Mononuclear cell (primary cell): ENCODE measurements around the gene AGMO. TPM values are rescaled to one million over a fixed set of nuclear protein-coding genes. Genes with fewer than 3 reads are reported as not detected.

ENCODE experiments used
- H3K27me3 ChIP-seq: 2 replicates; pipeline ENCODE4 v1.6.0; 2011; ENCODE audit warnings: low read length, control low read depth; ENCODE audit not compliant: insufficient read depth
- H3K4me1 ChIP-seq: 2 replicates; pipeline ENCODE4 v1.5.1; 2011; ENCODE audit warnings: mild to moderate bottlenecking, low read length, control low read depth; ENCODE audit not compliant: insufficient read depth
- H3K4me3 ChIP-seq: 2 replicates; pipeline ENCODE4 v1.5.1; 2011; ENCODE audit warnings: mild to moderate bottlenecking, low read length, moderate library complexity
- H3K9me3 ChIP-seq: 2 replicates; pipeline ENCODE4 v1.5.1; 2011; ENCODE audit warnings: low read depth, mild to moderate bottlenecking, control low read depth, low read length
- total RNA-seq: library from RNA; depleted of rRNA; stranded (reverse); fragments of >200 nt; gene quantifications from one replicate; pipeline ENCODE4 v1.2.3, GENCODE V29; 2012

Gene AGMO
- total RNA-seq, 1 donor: not detected

- Histone ChIP-seq H3K4me3 (no peak overlapping the region), H3K4me1 (no peaks in the 10 kb centered on the region), H3K27me3 (no peaks in the 10 kb centered on the region), H3K9me3 (peaks cover 4% of the 10 kb centered on the region)
These were observed 165.3 kb downstream of the AGMO start for GRCh38 chr7:15396210-15397158.

- Histone ChIP-seq H3K27me3 (no peaks in the 10 kb centered on the region), H3K4me3 (no peak overlapping the region)
These were observed 172.7 kb downstream of the AGMO start for GRCh38 chr7:15389073-15389472.

GRCh38 chr7:15378494-15379145 lies 183.2 kb downstream of the AGMO start:
- no peaks in the 10 kb centered on the region for H3K9me3 ChIP-seq
- H3K4me1 ChIP-seq: no peaks in the 10 kb centered on the region

More at GRCh38 chr7:15389073-15389472, 172.7 kb downstream of the AGMO start:
- Histone ChIP-seq H3K9me3 (peaks cover under 1% of the 10 kb centered on the region), H3K4me1 (no peaks in the 10 kb centered on the region)

GRCh38 chr7:15376600-15376999 lies 185.2 kb downstream of the AGMO start:
- Histone ChIP-seq H3K27me3 (no peaks in the 10 kb centered on the region), H3K4me3 (no peak overlapping the region), H3K9me3 (no peaks in the 10 kb centered on the region), H3K4me1 (no peaks in the 10 kb centered on the region)

More at GRCh38 chr7:15378494-15379145, 183.2 kb downstream of the AGMO start:
- Histone ChIP-seq H3K4me3 (no peak overlapping the region), H3K27me3 (no peaks in the 10 kb centered on the region)

- H3K27me3 ChIP-seq: no peaks in the 10 kb centered on the region
- no peak overlapping the region for H3K4me3 ChIP-seq
- H3K4me1 ChIP-seq: no peaks in the 10 kb centered on the region
- H3K9me3 ChIP-seq: no peaks in the 10 kb centered on the region
These were observed 191.4 kb downstream of the AGMO start for GRCh38 chr7:15370441-15370840.

GRCh38 chr7:15368653-15369052 lies 193.2 kb downstream of the AGMO start:
- H3K27me3 ChIP-seq: no peaks in the 10 kb centered on the region
- H3K4me1 ChIP-seq: no peaks in the 10 kb centered on the region
- no peaks in the 10 kb centered on the region for H3K9me3 ChIP-seq
- H3K4me3 ChIP-seq: no peak overlapping the region

GRCh38 chr7:15367897-15368296 lies 193.9 kb downstream of the AGMO start:
- no peaks in the 10 kb centered on the region for H3K4me1 ChIP-seq
- H3K4me3 ChIP-seq: no peak overlapping the region
- H3K9me3 ChIP-seq: no peaks in the 10 kb centered on the region
- H3K27me3 ChIP-seq: no peaks in the 10 kb centered on the region

- H3K27me3 ChIP-seq: no peaks in the 10 kb centered on the region
These were observed 203.7 kb downstream of the AGMO start for GRCh38 chr7:15358112-15358511.

GRCh38 chr7:15352421-15353206 lies 209.2 kb downstream of the AGMO start:
- H3K9me3 ChIP-seq: no peaks in the 10 kb centered on the region

More at GRCh38 chr7:15358112-15358511, 203.7 kb downstream of the AGMO start:
- Histone ChIP-seq H3K9me3 (no peaks in the 10 kb centered on the region), H3K4me3 (no peak overlapping the region), H3K4me1 (no peaks in the 10 kb centered on the region)

GRCh38 chr7:15345216-15345615 lies 216.6 kb downstream of the AGMO start:
- H3K4me1 ChIP-seq: no peaks in the 10 kb centered on the region

More at GRCh38 chr7:15352421-15353206, 209.2 kb downstream of the AGMO start:
- Histone ChIP-seq H3K4me1 (no peaks in the 10 kb centered on the region), H3K27me3 (no peaks in the 10 kb centered on the region), H3K4me3 (no peak overlapping the region)

GRCh38 chr7:15341817-15342216 lies 220.0 kb downstream of the AGMO start:
- Histone ChIP-seq H3K9me3 (no peaks in the 10 kb centered on the region), H3K27me3 (no peaks in the 10 kb centered on the region), H3K4me1 (no peaks in the 10 kb centered on the region), H3K4me3 (no peak overlapping the region)

More at GRCh38 chr7:15345216-15345615, 216.6 kb downstream of the AGMO start:
- Histone ChIP-seq H3K27me3 (no peaks in the 10 kb centered on the region), H3K4me3 (no peak overlapping the region), H3K9me3 (no peaks in the 10 kb centered on the region)

- Histone ChIP-seq H3K4me1 (no peaks in the 10 kb centered on the region), H3K27me3 (no peaks in the 10 kb centered on the region), H3K4me3 (no peak overlapping the region), H3K9me3 (no peaks in the 10 kb centered on the region)
These were observed 225.7 kb downstream of the AGMO start for GRCh38 chr7:15336146-15336545.

- Histone ChIP-seq H3K4me3 (no peak overlapping the region), H3K4me1 (no peaks in the 10 kb centered on the region), H3K9me3 (no peaks in the 10 kb centered on the region), H3K27me3 (no peaks in the 10 kb centered on the region)
These were observed 226.4 kb downstream of the AGMO start for GRCh38 chr7:15335390-15335789.

GRCh38 chr7:15334536-15335263 lies 227.1 kb downstream of the AGMO start:
- no peaks in the 10 kb centered on the region for H3K9me3 ChIP-seq

More at GRCh38 chr7:15334536-15335263, 227.1 kb downstream of the AGMO start:
- no peaks in the 10 kb centered on the region for H3K4me1 ChIP-seq
- no peak overlapping the region for H3K4me3 ChIP-seq
- H3K27me3 ChIP-seq: no peaks in the 10 kb centered on the region
